Embryonic facial prominence (tissue), 1 donor: ENCODE results near the gene SULT2B1.
"Not testable (repeated sequence)": the region's sequence is repeated elsewhere in the genome, so short reads cannot be mapped to it uniquely, and the experiment has no call there.

Experiments used
- DNase-seq: peaks from one replicate; pipeline ENCODE4 v3.0.0-alpha.2; 2016; ENCODE audit errors: extremely low spot score

Gene SULT2B1

GRCh38 chr19:48618916-48619691 is 67.1 kb downstream of the SULT2B1 start, which contains the start of the genes RPL18 and SPHK2:
TSS of gene RPL18 (minus strand) at chr19:48619178. CDS start at chr19:48619143, 35 bp downstream.
TSS of gene SPHK2 (plus strand) at chr19:48619506. CDS start at chr19:48620515, 1,009 bp downstream.
- peak; percentile 99 for DNase-seq

GRCh38 chr19:48619692-48620585 is 68.0 kb downstream of the SULT2B1 start:
- no peak for DNase-seq

DNA sequence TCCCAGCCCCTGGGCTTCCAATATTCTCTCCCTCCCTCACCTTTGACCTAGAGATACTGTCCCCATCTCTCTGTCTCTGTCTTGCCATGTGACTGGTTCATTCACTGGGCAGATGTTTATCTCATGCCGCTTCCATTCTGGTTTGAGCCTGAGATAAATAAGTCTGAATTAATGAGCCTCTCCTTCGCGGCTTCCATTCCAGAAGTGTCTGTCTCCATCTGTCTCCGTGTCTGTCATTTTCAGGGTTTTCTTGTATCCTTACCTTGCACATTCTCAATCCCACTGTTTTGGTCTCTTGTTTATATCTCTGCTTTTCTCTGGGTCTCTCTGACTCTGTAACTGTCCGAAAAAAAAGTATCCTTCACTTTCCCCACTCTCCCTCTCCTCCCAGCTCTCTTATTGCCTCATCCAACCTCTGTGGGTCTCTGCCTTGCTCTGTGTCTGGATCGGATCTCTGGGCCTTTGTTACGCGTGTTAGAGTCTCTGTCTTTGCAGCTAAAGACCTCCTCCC is 71.6 kb downstream of the SULT2B1 start:
- no peak for DNase-seq

GRCh38 chr19:48624067-48624594 is 72.2 kb downstream of the SULT2B1 start:
- DNase-seq = peak; percentile 94

- no peak for DNase-seq
These were observed 73.1 kb downstream of the SULT2B1 start for GRCh38 chr19:48624791-48625723.

DNA sequence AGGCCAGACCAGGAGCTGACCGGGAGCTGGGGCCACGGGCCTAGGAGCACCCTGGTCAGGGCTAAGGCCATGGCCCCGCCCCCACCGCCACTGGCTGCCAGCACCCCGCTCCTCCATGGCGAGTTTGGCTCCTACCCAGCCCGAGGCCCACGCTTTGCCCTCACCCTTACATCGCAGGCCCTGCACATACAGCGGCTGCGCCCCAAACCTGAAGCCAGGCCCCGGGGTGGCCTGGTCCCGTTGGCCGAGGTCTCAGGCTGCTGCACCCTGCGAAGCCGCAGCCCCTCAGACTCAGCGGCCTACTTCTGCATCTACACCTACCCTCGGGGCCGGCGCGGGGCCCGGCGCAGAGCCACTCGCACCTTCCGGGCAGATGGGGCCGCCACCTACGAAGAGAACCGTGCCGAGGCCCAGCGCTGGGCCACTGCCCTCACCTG is 73.9 kb downstream of the SULT2B1 start:
- no peak for DNase-seq

DNA sequence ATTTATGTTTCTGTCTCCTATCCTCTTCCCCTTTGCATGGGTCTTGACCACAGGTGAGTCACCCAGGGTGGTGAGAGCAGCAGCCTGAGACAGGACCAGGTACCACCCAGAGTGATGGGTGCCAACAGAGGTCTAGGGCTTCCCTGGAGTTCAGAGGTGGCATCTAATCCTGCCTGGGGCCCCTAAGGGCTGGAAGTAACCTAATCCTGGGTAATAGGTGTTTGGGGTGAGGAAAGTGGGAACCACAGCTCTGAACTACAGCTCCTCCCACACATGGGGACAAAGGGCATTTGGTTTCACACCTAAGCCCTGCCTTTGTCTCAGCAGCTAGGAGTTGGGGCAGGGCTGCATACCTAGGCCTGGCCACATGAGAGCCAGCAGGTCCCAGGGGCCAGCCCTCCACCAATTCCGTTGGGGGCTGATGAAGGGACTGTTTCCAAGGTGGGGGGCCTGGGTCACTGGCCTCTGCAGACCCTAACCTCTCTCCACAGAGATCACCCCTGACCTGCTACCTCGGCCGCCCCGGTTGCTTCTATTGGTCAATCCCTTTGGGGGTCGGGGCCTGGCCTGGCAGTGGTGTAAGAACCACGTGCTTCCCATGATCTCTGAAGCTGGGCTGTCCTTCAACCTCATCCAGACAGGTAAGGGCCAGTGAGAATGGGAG is 75.4 kb downstream of the SULT2B1 start:
- no peak for DNase-seq

- no peak for DNase-seq
These were observed 75.9 kb downstream of the SULT2B1 start for GRCh38 chr19:48627865-48628314.

DNA sequence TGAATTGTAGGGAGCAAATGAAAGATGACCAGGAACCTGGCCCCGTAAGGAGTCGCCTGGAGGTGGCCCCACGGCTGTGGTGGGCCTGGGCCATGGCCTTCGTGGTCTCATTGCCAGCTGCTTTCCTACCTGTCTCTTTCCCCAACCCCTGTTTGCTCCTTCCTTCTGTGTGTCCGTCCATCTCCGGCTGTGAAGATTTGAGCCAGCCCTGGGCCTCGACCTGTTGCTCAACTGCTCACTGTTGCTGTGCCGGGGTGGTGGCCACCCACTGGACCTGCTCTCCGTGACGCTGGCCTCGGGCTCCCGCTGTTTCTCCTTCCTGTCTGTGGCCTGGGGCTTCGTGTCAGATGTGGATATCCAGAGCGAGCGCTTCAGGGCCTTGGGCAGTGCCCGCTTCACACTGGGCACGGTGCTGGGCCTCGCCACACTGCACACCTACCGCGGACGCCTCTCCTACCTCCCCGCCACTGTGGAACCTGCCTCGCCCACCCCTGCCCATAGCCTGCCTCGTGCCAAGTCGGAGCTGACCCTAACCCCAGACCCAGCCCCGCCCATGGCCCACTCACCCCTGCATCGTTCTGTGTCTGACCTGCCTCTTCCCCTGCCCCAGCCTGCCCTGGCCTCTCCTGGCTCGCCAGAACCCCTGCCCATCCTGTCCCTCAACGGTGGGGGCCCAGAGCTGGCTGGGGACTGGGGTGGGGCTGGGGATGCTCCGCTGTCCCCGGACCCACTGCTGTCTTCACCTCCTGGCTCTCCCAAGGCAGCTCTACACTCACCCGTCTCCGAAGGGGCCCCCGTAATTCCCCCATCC is 76.7 kb downstream of the SULT2B1 start:
- no peak for DNase-seq

DNA sequence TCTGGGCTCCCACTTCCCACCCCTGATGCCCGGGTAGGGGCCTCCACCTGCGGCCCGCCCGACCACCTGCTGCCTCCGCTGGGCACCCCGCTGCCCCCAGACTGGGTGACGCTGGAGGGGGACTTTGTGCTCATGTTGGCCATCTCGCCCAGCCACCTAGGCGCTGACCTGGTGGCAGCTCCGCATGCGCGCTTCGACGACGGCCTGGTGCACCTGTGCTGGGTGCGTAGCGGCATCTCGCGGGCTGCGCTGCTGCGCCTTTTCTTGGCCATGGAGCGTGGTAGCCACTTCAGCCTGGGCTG is 77.3 kb downstream of the SULT2B1 start:
- DNase-seq = no peak

GRCh38 chr19:48629599-48630295 is 77.8 kb downstream of the SULT2B1 start:
- no peak for DNase-seq

DNA sequence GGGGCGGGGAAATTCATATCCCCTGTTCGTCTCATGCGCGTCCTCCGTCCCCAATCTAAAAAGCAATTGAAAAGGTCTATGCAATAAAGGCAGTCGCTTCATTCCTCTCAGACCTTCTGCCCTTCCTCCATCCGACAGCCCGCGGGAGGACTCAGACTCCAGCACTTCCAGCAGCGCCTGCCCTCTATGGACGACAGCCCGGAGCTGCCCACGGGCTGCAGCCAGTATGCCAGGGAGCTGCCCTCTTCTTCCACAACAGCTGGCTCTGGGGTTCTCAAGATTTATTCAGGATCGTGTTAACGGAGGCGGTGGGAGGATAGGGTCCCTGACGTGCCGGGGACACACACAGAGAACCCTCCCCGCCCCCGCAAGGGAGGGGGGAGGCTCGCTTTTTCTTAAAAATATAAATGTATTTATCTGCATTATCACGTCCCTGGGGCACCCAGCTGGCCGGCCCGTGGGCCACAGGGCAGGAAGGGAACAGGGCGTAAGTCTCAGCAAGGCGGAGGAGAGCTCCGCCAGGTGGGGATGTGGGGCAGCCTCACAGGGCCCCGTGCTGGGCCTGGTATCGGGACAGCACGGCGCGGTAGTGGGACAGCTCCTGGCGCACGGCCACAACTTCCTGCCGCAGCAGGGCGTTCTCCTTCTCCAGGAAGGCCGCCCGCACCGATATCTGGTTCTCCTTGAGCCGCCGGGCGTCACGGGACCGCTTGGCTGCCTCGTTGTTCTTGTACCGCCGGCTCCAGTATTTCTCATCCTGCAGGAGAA is 78.5 kb downstream of the SULT2B1 start:
- DNase-seq = no peak

DNA sequence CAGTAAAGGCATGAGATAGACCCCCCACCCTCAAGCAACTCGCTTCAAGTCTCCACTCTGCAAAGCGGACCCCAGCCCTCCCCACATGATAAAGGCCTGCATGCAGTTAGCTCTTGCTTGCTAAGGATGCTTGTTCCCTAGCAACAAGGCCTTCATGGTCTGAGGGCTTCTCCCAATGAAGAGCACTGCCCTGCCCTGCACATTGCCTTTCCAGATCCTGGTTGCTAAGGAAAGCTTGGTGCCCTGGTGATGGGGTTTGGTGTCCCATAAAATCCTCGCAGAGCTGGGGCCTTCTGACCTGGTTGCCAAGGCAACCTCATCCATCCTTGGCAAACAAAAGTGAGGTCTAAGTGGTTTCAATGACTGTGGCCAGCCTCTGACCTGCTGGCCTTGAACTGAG is 79.3 kb downstream of the SULT2B1 start:
- DNase-seq = no peak

- DNase-seq = not testable (repeated sequence)
These were observed 80.3 kb downstream of the SULT2B1 start for GRCh38 chr19:48632286-48632685.

- no peak for DNase-seq
These were observed 80.7 kb downstream of the SULT2B1 start for GRCh38 chr19:48632692-48633147.

GRCh38 chr19:48633148-48634035 is 81.4 kb downstream of the SULT2B1 start:
- no peak for DNase-seq

- DNase-seq = no peak
These were observed 82.0 kb downstream of the SULT2B1 start for GRCh38 chr19:48634036-48634342.
